GM23338 (cell line): ENCODE data around the gene TMEM175. TPM values are rescaled to one million over a fixed set of nuclear protein-coding genes. Genes with fewer than 3 reads are reported as not detected.

Experiments
- ATAC-seq: fragments of 200-7000 bp; cut with Tn5 transposase; 3 replicates; pipeline ENCODE4 v1.9.1; 2020
- DNase-seq: peaks from one replicate; pipeline ENCODE4 v3.0.0-alpha.2; 2015; ENCODE audit warnings: low spot score
- H2AFZ ChIP-seq: fragments of 200-600 bp; sonication (generic); 2 replicates; pipeline ENCODE4 v1.8.0; 2016; ENCODE audit warnings: antibody characterized with exemption, mild to moderate bottlenecking, moderate library complexity
- H3F3A ChIP-seq: fragments of 200-600 bp; sonication (generic); replicated peaks from 2 replicates; pipeline ENCODE4 v1.8.0; 2017; ENCODE audit warnings: antibody characterized with exemption, mixed run types, low read depth
- H3K27ac ChIP-seq: fragments of 200-600 bp; sonication (generic); 2 replicates; pipeline ENCODE4 v1.6.1; 2016; ENCODE audit warnings: low read depth
- H3K27me3 ChIP-seq: fragments of 200-600 bp; sonication (generic); 2 replicates; pipeline ENCODE4 v1.8.0; 2016; ENCODE audit warnings: mild to moderate bottlenecking, mixed run types, moderate library complexity; ENCODE audit not compliant: insufficient read depth
- H3K36me3 ChIP-seq: fragments of 200-600 bp; sonication (generic); 2 replicates; pipeline ENCODE4 v1.8.0; 2016; ENCODE audit warnings: mild to moderate bottlenecking; ENCODE audit not compliant: insufficient read depth
- H3K4me1 ChIP-seq: fragments of 200-600 bp; sonication (generic); 2 replicates; pipeline ENCODE4 v1.8.0; 2016; ENCODE audit warnings: mild to moderate bottlenecking, moderate library complexity; ENCODE audit not compliant: insufficient read depth
- H3K4me2 ChIP-seq: fragments of 200-600 bp; sonication (generic); 2 replicates; pipeline ENCODE4 v1.7.1; 2017; ENCODE audit warnings: mixed run types
- H3K4me3 ChIP-seq: fragments of 200-600 bp; sonication (generic); 2 replicates; pipeline ENCODE4 v1.6.1; 2016; ENCODE audit warnings: mixed run types
- H3K79me2 ChIP-seq: fragments of 200-600 bp; sonication (generic); replicated peaks from 2 replicates; pipeline ENCODE4 v1.8.0; 2017; ENCODE audit warnings: mild to moderate bottlenecking; ENCODE audit not compliant: insufficient read depth
- H3K9me2 ChIP-seq: fragments of 200-600 bp; sonication (generic); 2 replicates; pipeline ENCODE4 v1.8.0; 2017; ENCODE audit not compliant: insufficient read depth
- H4K20me1 ChIP-seq: fragments of 200-600 bp; sonication (generic); replicated peaks from 2 replicates; pipeline ENCODE4 v1.8.0; 2017; ENCODE audit warnings: mild to moderate bottlenecking; ENCODE audit not compliant: insufficient read depth
- H3K27ac Mint-ChIP-seq: 2 replicates; pipeline ENCODE4 v1.8.0; 2020; ENCODE audit warnings: inconsistent platforms, mild to moderate bottlenecking, moderate library complexity, mixed read lengths
- H3K27me3 Mint-ChIP-seq: 3 replicates; pipeline ENCODE4 v1.8.0; 2022; ENCODE audit warnings: low read depth, mild to moderate bottlenecking, moderate library complexity, mixed read lengths, inconsistent platforms; ENCODE audit not compliant: insufficient read depth, poor library complexity
- H3K36me3 Mint-ChIP-seq: 3 replicates; pipeline ENCODE4 v1.8.0; 2021; ENCODE audit warnings: low read depth, mild to moderate bottlenecking, inconsistent platforms, moderate library complexity, mixed read lengths
- H3K4me1 Mint-ChIP-seq: 3 replicates; pipeline ENCODE4 v1.8.0; 2020; ENCODE audit warnings: mild to moderate bottlenecking, inconsistent platforms, mixed read lengths
- H3K4me3 Mint-ChIP-seq: 3 replicates; pipeline ENCODE4 v1.8.0; 2021; ENCODE audit warnings: moderate library complexity, mild to moderate bottlenecking, inconsistent platforms, mixed read lengths
- H3K9me3 Mint-ChIP-seq: 3 replicates; pipeline ENCODE4 v1.8.0; 2020; ENCODE audit warnings: moderate library complexity, mild to moderate bottlenecking, inconsistent platforms, mixed read lengths
- CREB1 ChIP-seq: fragments of 250-450 bp; sonication (Bioruptor Pico); IDR thresholded peaks from 2 replicates; pipeline ENCODE4 v1.5.0; 2020; ENCODE audit warnings: low read depth, mild to moderate bottlenecking, moderate library complexity
- CTCF ChIP-seq, 2 experiments: fragments of 200-600 bp in 1 of 2; sonication (generic) in 1 of 2; conservative IDR thresholded peaks; 2 replicates each; pipeline versions ENCODE4 v1.5.1 to v1.6.1; 2016 to 2017; ENCODE audit warnings: antibody characterized with exemption in 2 of 2, low read depth in 2 of 2, mild to moderate bottlenecking in 2 of 2, moderate library complexity in 1 of 2
- EZH2 ChIP-seq: fragments of 200-600 bp; sonication (generic); IDR thresholded peaks from one replicate; pipeline ENCODE4 v1.8.0; 2017; ENCODE audit warnings: antibody characterized with exemption, mild to moderate bottlenecking, low read depth; ENCODE audit not compliant: unreplicated experiment
- EZH2phosphoT487 ChIP-seq: fragments of 200-600 bp; sonication (generic); IDR thresholded peaks from one replicate; pipeline ENCODE4 v1.8.1; 2018; ENCODE audit warnings: antibody characterized with exemption; ENCODE audit not compliant: unreplicated experiment
- JUNB ChIP-seq: IDR thresholded peaks from one replicate; pipeline ENCODE4 v1.6.1; 2016; ENCODE audit warnings: antibody characterized with exemption; ENCODE audit not compliant: unreplicated experiment
- NANOG ChIP-seq: IDR thresholded peaks from 2 replicates; pipeline ENCODE4 v1.6.1; 2016; ENCODE audit warnings: antibody characterized with exemption, borderline replicate concordance
- POLR2AphosphoS5 ChIP-seq: IDR thresholded peaks from 2 replicates; pipeline ENCODE4 v1.6.1; 2016; ENCODE audit warnings: antibody characterized with exemption, low read depth
- REST ChIP-seq: IDR thresholded peaks from one replicate; pipeline ENCODE4 v1.6.1; 2018; ENCODE audit warnings: antibody characterized with exemption; ENCODE audit not compliant: unreplicated experiment
- STAT1 ChIP-seq: IDR thresholded peaks from one replicate; pipeline ENCODE4 v1.6.1; 2016; ENCODE audit warnings: antibody characterized with exemption; ENCODE audit not compliant: unreplicated experiment
- ZNF114 ChIP-seq: fragments of 250-450 bp; sonication (Bioruptor Pico); IDR thresholded peaks from 2 replicates; pipeline ENCODE4 v1.5.0; 2020; ENCODE audit warnings: mild to moderate bottlenecking, moderate library complexity
- ZNF331 ChIP-seq: fragments of 250-450 bp; sonication (Bioruptor Pico); IDR thresholded peaks from 2 replicates; pipeline ENCODE4 v1.5.0; 2020; ENCODE audit warnings: low read depth, mild to moderate bottlenecking, moderate library complexity
- ZNF462 ChIP-seq: fragments of 250-450 bp; sonication (Bioruptor Pico); IDR thresholded peaks from 2 replicates; pipeline ENCODE4 v1.5.0; 2020; ENCODE audit warnings: mild to moderate bottlenecking, moderate library complexity
- polyA plus RNA-seq: library from polyadenylated mRNA; unstranded; fragments of >200 nt; fragmentation: Nextera tagmentation; extraction: Ambion mirVana; gene quantifications from 2 replicates; pipeline ENCODE4 v1.2.1, GENCODE V29; 2016
- total RNA-seq: library from RNA; depleted of rRNA; stranded (reverse); fragments of >200 nt; shearing (Covaris generic); gene quantifications from 2 replicates; pipeline ENCODE4 v1.2.3, GENCODE V29; 2014
- TF ChIP-seq, protein P1 (sequence below): IDR thresholded peaks from 2 replicates; pipeline ENCODE4 v1.6.1; 2016; ENCODE audit warnings: antibody characterized with exemption

Gene TMEM175
- total and polyA plus RNA-seq, 2 experiments from 2014 or later: 8.0 to 11.4 TPM

- Histone ChIP-seq H3K4me2 (no peak overlapping the region), H3K36me3 (no peaks in the 10 kb centered on the region), H4K20me1 (no peaks in the 10 kb centered on the region), H3K27ac (no peak overlapping the region), H3K79me2 (no peaks in the 10 kb centered on the region), H3K4me3 (no peak overlapping the region), H3K27me3 (no peaks in the 10 kb centered on the region), H2AFZ (no peak overlapping the region), H3K4me1 (0 out of 2 replicates have a peak, but pooled peaks cover 4% of the 10 kb centered on the region), H3K9me2 (no peaks in the 10 kb centered on the region), H3F3A (no peaks in the 10 kb centered on the region)
- no peaks in the 10 kb centered on the region for H3K36me3 Mint-ChIP-seq
- DNase-seq: no peak
- no peak overlapping the region for H3K27ac Mint-ChIP-seq
- no peaks in the 10 kb centered on the region for H3K9me3 Mint-ChIP-seq
- peaks cover 12% of the 10 kb centered on the region for H3K27me3 Mint-ChIP-seq
- peak; percentile 9 for ATAC-seq
- H3K4me1 Mint-ChIP-seq: peaks cover 17% of the 10 kb centered on the region
- H3K4me3 Mint-ChIP-seq: no peak overlapping the region
- TF ChIP-seq EZH2phosphoT487 (no peak), ZNF114 (CRISPR knock-in tag) (no peak), ZNF462 (CRISPR knock-in tag) (no peak), JUNB (no peak), ZNF331 (CRISPR knock-in tag) (no peak), STAT1 (no peak), REST (no peak), EZH2 (no peak), POLR2AphosphoS5 (no peak), CREB1 (CRISPR knock-in tag) (no peak), NANOG (no peak), CTCF (conservative IDR thresholded peaks at IDR 0.05; ENCODE audit: low read depth in 2 of 2) (no peak)
- TF ChIP-seq, protein P1, sequence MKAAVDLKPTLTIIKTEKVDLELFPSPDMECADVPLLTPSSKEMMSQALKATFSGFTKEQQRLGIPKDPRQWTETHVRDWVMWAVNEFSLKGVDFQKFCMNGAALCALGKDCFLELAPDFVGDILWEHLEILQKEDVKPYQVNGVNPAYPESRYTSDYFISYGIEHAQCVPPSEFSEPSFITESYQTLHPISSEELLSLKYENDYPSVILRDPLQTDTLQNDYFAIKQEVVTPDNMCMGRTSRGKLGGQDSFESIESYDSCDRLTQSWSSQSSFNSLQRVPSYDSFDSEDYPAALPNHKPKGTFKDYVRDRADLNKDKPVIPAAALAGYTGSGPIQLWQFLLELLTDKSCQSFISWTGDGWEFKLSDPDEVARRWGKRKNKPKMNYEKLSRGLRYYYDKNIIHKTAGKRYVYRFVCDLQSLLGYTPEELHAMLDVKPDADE: no peak
Observed at GRCh38 chr4:948101-948935, 16.1 kb downstream of the TMEM175 start.
